Naive thymus-derived CD8-positive, alpha-beta T cell (primary cell): ENCODE measurements around the gene PITPNM3. TPM values are rescaled to one million over a fixed set of nuclear protein-coding genes. Genes with fewer than 3 reads are reported as not detected.

Experiments used
- ATAC-seq, 2 donors: fragments of 150-1000 bp; cut with Tn5 transposase in 1 of 2; sonication (Bioruptor Pico), chemical (Tn5 transposase) in 1 of 2; 1 replicate in 1 of 2; 2 replicates in 1 of 2; pipeline ENCODE4 v1.10.0; 2021; ENCODE audit warnings: mild to moderate bottlenecking in 2 of 2, moderate library complexity in 2 of 2
- POLR2A ChIA-PET: fragments of 350-600 bp; sonication (Branson Sonifier 250); formaldehyde crosslinking; loops from one replicate; lab custom pipeline; 2021; ENCODE audit warnings: antibody characterized with exemption; lab: Charles Lee
- DNase-seq, 10 donors: peaks; one replicate each; pipeline versions ENCODE4 v3.0.0 to v3.0.0-alpha.2; 2020 to 2022
- H3K27ac Mint-ChIP-seq, 10 donors: one replicate each; pipeline ENCODE4 v1.8.0; 2020 to 2022; ENCODE audit warnings: mild to moderate bottlenecking in 10 of 10, mixed read lengths in 10 of 10, moderate library complexity in 4 of 10, inconsistent platforms in 1 of 10
- H3K27me3 Mint-ChIP-seq, 5 donors: one replicate each; pipeline ENCODE4 v1.8.0; 2021 to 2022; ENCODE audit warnings: mixed read lengths in 5 of 5
- H3K36me3 Mint-ChIP-seq, 3 donors: one replicate each; pipeline ENCODE4 v1.8.0; 2020 to 2022; ENCODE audit warnings: mixed read lengths in 3 of 3, mild to moderate bottlenecking in 2 of 3, inconsistent platforms in 1 of 3
- H3K4me1 Mint-ChIP-seq, 4 donors: one replicate each; pipeline ENCODE4 v1.8.0; 2021 to 2022; ENCODE audit warnings: mixed read lengths in 4 of 4
- H3K4me3 Mint-ChIP-seq, 10 donors: one replicate each; pipeline ENCODE4 v1.8.0; 2020 to 2022; ENCODE audit warnings: mild to moderate bottlenecking in 10 of 10, mixed read lengths in 10 of 10, moderate library complexity in 6 of 10, inconsistent platforms in 1 of 10
- H3K9me3 Mint-ChIP-seq, 9 donors: one replicate each; pipeline ENCODE4 v1.8.0; 2020 to 2022; ENCODE audit warnings: mixed read lengths in 9 of 9, mild to moderate bottlenecking in 3 of 9, inconsistent platforms in 1 of 9, moderate library complexity in 1 of 9
- polyA plus RNA-seq, 3 donors: library from polyadenylated mRNA; unstranded; fragments of 300-500 nt; fragmentation: Illumina TruSeq; gene quantifications; one replicate each; pipeline ENCODE4 v1.2.3, GENCODE V29; 2021
- total RNA-seq, 8 experiments: library from RNA in 2 of 8; stranded (reverse) in 2 of 8; gene quantifications; one replicate each; pipeline ENCODE4 v1.2.3 and lab custom pipeline; 2021 to 2026

Gene PITPNM3
- total and polyA plus RNA-seq, 5 experiments from 2014 or later: 0.44 to 0.74 TPM; not detected in 3

GRCh38 chr17:6443692-6444570 is 112.4 kb downstream of the PITPNM3 start, which contains the start of gene PIMREG:
PIMREG (plus strand) TSS chr17:6444455; CDS start chr17:6445111, 656 bp downstream.
- H3K27ac Mint-ChIP-seq: peak within 1 kb of the TSS; percentile 68 to 93 (median 85)
- H3K4me1 Mint-ChIP-seq: peaks cover 10 to 16% (median 12%) of the 10 kb centered on the region in 4 donors
- H3K4me3 Mint-ChIP-seq: peak within 1 kb of the TSS; percentile 82 to 96 (median 94)
- H3K36me3 Mint-ChIP-seq: no peaks in the 10 kb centered on the region
- H3K27me3 Mint-ChIP-seq: peaks cover 0 to 12% (median 7%) of the 10 kb centered on the region in 5 donors
- no peaks in the 10 kb centered on the region for H3K9me3 Mint-ChIP-seq
- ATAC-seq: peak; percentile 95 to 98
- peak; percentile 81 to 94 (median 84) for DNase-seq
- POLR2A ChIA-PET: interaction anchor here (0.6 to 3.2 kb wide), 4 partner anchors 11 to 929 kb away, joined by 3 to 17 read pairs (median 4); partner anchors contain the start of gene NLRP1

DNA sequence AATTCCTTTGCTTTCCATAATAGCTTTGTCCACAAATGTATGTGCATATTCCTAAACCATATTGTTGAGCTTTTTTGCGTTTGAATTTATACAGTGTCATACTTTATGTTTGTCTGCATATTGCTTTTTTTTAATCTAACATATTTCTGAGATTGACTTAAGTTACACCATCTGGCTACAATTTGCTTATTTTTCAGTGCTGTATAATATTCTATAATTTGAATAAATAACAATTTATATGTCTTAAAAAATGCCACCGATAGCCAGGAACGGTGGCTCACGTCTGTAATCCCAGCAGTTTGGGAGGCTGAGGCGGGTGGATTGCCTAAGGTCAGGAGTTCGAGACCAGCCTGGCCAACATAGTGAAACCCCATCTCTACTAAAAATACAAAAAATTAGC is 113.6 kb downstream of the PITPNM3 start:
- Mint-ChIP-seq H3K27me3 (peaks cover 0 to 14% (median 7%) of the 10 kb centered on the region in 5 donors), H3K4me3 (peak overlapping the region in 5 of 10 donors; percentile 1 to 94 (median 92)), H3K9me3 (no peaks in the 10 kb centered on the region), H3K27ac (no peak overlapping the region), H3K4me1 (peaks cover 10 to 16% (median 12%) of the 10 kb centered on the region in 4 donors), H3K36me3 (no peaks in the 10 kb centered on the region)
- POLR2A ChIA-PET: interaction anchor here (1.0 to 2.0 kb wide), 2 partner anchors 40 to 859 kb away, joined by 4 to 5 read pairs; partner anchors contain the start of gene NLRP1
- ATAC-seq (no peak), DNase-seq (peak in 1 of 10 donors; percentile 4)

GRCh38 chr17:6439951-6440350 is 116.4 kb downstream of the PITPNM3 start:
- Mint-ChIP-seq H3K36me3 (no peaks in the 10 kb centered on the region), H3K4me3 (no peak overlapping the region), H3K4me1 (peaks cover 10 to 22% (median 14%) of the 10 kb centered on the region in 4 donors), H3K27ac (no peak overlapping the region), H3K27me3 (peaks cover 6 to 21% (median 18%) of the 10 kb centered on the region in 5 donors), H3K9me3 (no peaks in the 10 kb centered on the region)
- DNase-seq: peak in 1 of 10 donors; percentile 34
- no peak for ATAC-seq
- POLR2A ChIA-PET: no interaction called here

- peaks cover 6 to 21% (median 18%) of the 10 kb centered on the region in 5 donors for H3K27me3 Mint-ChIP-seq
- POLR2A ChIA-PET: interaction anchor here (0.6 kb wide), 2 partner anchors 16 to 318 kb away, joined by 5 to 9 read pairs; partner anchors contain the start of gene XAF1
- no peaks in the 10 kb centered on the region for H3K9me3 Mint-ChIP-seq
- no peak overlapping the region for H3K27ac Mint-ChIP-seq
- no peak for DNase-seq
- no peak overlapping the region for H3K4me3 Mint-ChIP-seq
- ATAC-seq: no peak
- H3K4me1 Mint-ChIP-seq: peaks cover 0 to 6% (median 2%) of the 10 kb centered on the region in 4 donors
- H3K36me3 Mint-ChIP-seq: no peaks in the 10 kb centered on the region
These were observed 118.4 kb downstream of the PITPNM3 start for GRCh38 chr17:6437956-6438355.

DNA sequence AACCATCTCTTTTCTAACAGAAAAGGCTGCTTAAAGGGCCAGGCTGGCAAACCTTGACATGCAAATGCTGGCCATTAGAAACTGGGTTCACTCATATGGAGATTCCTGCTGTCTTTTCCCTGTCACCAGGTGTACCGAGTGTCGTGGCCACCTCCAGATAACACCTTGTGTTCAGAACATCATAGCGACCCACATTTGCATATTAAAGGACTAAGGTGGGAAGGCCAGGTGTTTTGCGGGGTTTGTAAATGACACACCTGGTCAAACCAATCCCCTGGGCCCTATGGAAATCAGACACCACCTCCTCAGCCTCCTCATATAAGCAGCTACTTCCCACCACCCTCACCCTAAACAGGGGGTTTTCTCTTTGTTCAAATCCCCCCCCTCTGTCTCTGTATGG is 118.9 kb downstream of the PITPNM3 start:
- no peak overlapping the region for H3K4me3 Mint-ChIP-seq
- no peaks in the 10 kb centered on the region for H3K9me3 Mint-ChIP-seq
- H3K27ac Mint-ChIP-seq: no peak overlapping the region
- peak in 1 of 10 donors; percentile 0 for DNase-seq
- peaks cover 6 to 21% (median 18%) of the 10 kb centered on the region in 5 donors for H3K27me3 Mint-ChIP-seq
- POLR2A ChIA-PET: no interaction called here
- H3K4me1 Mint-ChIP-seq: peaks cover 0 to 6% (median 2%) of the 10 kb centered on the region in 4 donors
- no peaks in the 10 kb centered on the region for H3K36me3 Mint-ChIP-seq
- ATAC-seq: no peak

- Mint-ChIP-seq H3K4me1 (peaks cover 2 to 6% (median 2%) of the 10 kb centered on the region in 4 donors), H3K36me3 (no peaks in the 10 kb centered on the region), H3K4me3 (no peak overlapping the region), H3K9me3 (peaks cover 0 to 7% (median 0%) of the 10 kb centered on the region in 9 donors), H3K27me3 (peaks cover 6 to 22% (median 18%) of the 10 kb centered on the region in 5 donors), H3K27ac (peak overlapping the region in 2 of 10 donors; percentile 30 to 76)
- peak; percentile 82 to 99 for ATAC-seq
- DNase-seq: peak; percentile 42 to 73 (median 55)
- POLR2A ChIA-PET: no interaction called here
These were observed 120.4 kb downstream of the PITPNM3 start for GRCh38 chr17:6435968-6436367.

- DNase-seq (peak in 1 of 10 donors; percentile 52), ATAC-seq (no peak)
- H3K4me1 Mint-ChIP-seq: peaks cover 2 to 6% (median 2%) of the 10 kb centered on the region in 4 donors
- H3K27ac Mint-ChIP-seq: no peak within 1 kb of the TSS
- H3K4me3 Mint-ChIP-seq: no peak within 1 kb of the TSS
- peaks cover 6 to 19% (median 18%) of the 10 kb centered on the region in 5 donors for H3K27me3 Mint-ChIP-seq
- POLR2A ChIA-PET: no interaction called here
- H3K9me3 Mint-ChIP-seq: peaks cover 0 to 11% (median 4%) of the 10 kb centered on the region in 9 donors
- H3K36me3 Mint-ChIP-seq: peaks cover 0 to 4% (median 0%) of the 10 kb centered on the region in 3 donors
These were observed 121.3 kb downstream of the PITPNM3 start, which contains the start of gene AIPL1 for GRCh38 chr17:6435051-6435450. AIPL1 (minus strand) TSS chr17:6435121; CDS start chr17:6435104, 17 bp downstream.

DNA sequence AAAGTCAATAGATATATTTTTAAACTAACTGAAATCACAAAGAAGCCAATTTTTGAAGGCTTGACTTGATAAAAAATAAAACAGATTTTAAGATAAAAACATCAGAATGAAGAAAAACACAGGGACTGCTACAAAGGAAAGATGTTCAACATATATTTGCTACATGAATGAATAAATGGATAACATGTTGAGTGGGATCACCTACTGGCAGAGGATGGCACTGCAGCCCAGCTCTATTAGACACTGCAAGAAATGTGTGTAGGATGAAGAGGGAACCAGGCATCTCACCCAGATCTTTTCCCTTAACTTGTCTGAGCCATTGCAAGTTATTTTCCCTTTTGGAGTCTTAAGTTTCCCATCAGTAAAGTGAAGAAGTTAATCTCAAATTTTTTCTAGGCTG is 125.6 kb downstream of the PITPNM3 start:
- H3K9me3 Mint-ChIP-seq: peaks cover 0 to 15% (median 4%) of the 10 kb centered on the region in 9 donors
- H3K27me3 Mint-ChIP-seq: peaks cover 0 to 8% (median 0%) of the 10 kb centered on the region in 5 donors
- no peak for ATAC-seq
- H3K27ac Mint-ChIP-seq: peak overlapping the region in 1 of 10 donors; percentile 13
- peaks cover 5 to 19% (median 15%) of the 10 kb centered on the region in 4 donors for H3K4me1 Mint-ChIP-seq
- POLR2A ChIA-PET: interaction anchor here (0.7 to 1.0 kb wide), 2 partner anchors 9 to 1217 kb away, joined by 3 read pairs; no protein-coding TSS in a partner anchor
- no peak overlapping the region for H3K4me3 Mint-ChIP-seq
- H3K36me3 Mint-ChIP-seq: peaks cover 0 to 4% (median 0%) of the 10 kb centered on the region in 3 donors
- no peak for DNase-seq

GRCh38 chr17:6429266-6429665 is 127.1 kb downstream of the PITPNM3 start:
- Mint-ChIP-seq H3K27me3 (peaks cover 0 to 10% (median 0%) of the 10 kb centered on the region in 5 donors), H3K9me3 (peaks cover 0 to 15% (median 4%) of the 10 kb centered on the region in 9 donors), H3K4me3 (no peak overlapping the region), H3K27ac (no peak overlapping the region), H3K4me1 (peaks cover 5 to 19% (median 15%) of the 10 kb centered on the region in 4 donors), H3K36me3 (peaks cover 0 to 4% (median 0%) of the 10 kb centered on the region in 3 donors)
- POLR2A ChIA-PET: no interaction called here
- DNase-seq (no peak), ATAC-seq (no peak)

- peaks cover 0 to 15% (median 4%) of the 10 kb centered on the region in 9 donors for H3K9me3 Mint-ChIP-seq
- peaks cover 5 to 19% (median 15%) of the 10 kb centered on the region in 4 donors for H3K4me1 Mint-ChIP-seq
- ATAC-seq (no peak), DNase-seq (no peak)
- peaks cover 0 to 4% (median 0%) of the 10 kb centered on the region in 3 donors for H3K36me3 Mint-ChIP-seq
- POLR2A ChIA-PET: no interaction called here
- H3K4me3 Mint-ChIP-seq: peak overlapping the region in 1 of 10 donors; percentile 58
- peak overlapping the region in 1 of 10 donors; percentile 87 for H3K27ac Mint-ChIP-seq
- H3K27me3 Mint-ChIP-seq: peaks cover 0 to 13% (median 0%) of the 10 kb centered on the region in 5 donors
These were observed 128.0 kb downstream of the PITPNM3 start for GRCh38 chr17:6428207-6428965.

DNA sequence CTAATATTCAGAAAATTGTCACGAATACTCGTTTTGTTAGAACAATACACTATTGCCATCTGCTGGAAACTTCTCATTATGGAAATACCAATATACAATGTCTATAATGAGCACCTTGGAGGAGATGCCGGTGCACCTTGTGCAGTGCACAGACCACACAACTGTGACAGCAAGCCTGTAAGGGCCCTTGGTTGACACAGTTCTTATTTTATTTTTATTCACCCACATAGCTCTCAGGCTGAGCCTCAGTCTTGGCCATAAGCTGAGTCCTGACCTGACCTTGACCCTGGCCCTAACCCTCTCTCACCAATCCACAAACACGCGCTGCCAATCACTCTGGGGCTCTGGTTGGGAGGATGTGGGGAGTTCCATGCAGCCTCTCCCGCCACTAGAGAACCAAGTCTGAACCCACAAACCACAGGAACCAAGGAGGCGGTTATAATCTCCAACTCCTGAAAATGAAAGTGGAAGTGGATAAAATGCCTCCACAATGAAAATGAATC is 129.0 kb downstream of the PITPNM3 start:
- peak overlapping the region in 7 of 10 donors; percentile 4 to 85 (median 28) for H3K27ac Mint-ChIP-seq
- peak; percentile 62 to 92 for ATAC-seq
- DNase-seq: peak in 7 of 10 donors; percentile 11 to 64 (median 37)
- H3K4me3 Mint-ChIP-seq: peak overlapping the region; percentile 21 to 75 (median 58)
- POLR2A ChIA-PET: no interaction called here
- peaks cover 5 to 19% (median 15%) of the 10 kb centered on the region in 4 donors for H3K4me1 Mint-ChIP-seq
- H3K36me3 Mint-ChIP-seq: peaks cover 0 to 4% (median 0%) of the 10 kb centered on the region in 3 donors
- H3K9me3 Mint-ChIP-seq: peaks cover 0 to 15% (median 4%) of the 10 kb centered on the region in 9 donors
- H3K27me3 Mint-ChIP-seq: peaks cover 0 to 15% (median 3%) of the 10 kb centered on the region in 5 donors
